Neural cell (in vitro differentiated cells): ENCODE results near the gene RASGEF1B.

Source experiments
- EZH2 ChIP-seq: fragments of 200-600, 300-800 bp; shearing (Covaris generic), sonication (generic); IDR thresholded peaks from 2 replicates; pipeline ENCODE4 v1.6.1; 2014; ENCODE audit warnings: antibody characterized with exemption, low read length, borderline replicate concordance, mild to moderate bottlenecking; ENCODE audit not compliant: insufficient read depth, poor library complexity, severe bottlenecking
- POLR2AphosphoS5 ChIP-seq: IDR thresholded peaks from 2 replicates; pipeline ENCODE4 v1.6.1; 2012
- RAD21 ChIP-seq: fragments of 450-650 bp; conservative IDR thresholded peaks from 2 replicates; pipeline ENCODE4 v1.6.1; 2014; ENCODE audit warnings: antibody characterized with exemption, mild to moderate bottlenecking, moderate library complexity
- TF ChIP-seq, protein P1 (sequence below): fragments of 450-650 bp; IDR thresholded peaks from 2 replicates; pipeline ENCODE4 v1.5.1; 2014; ENCODE audit warnings: antibody characterized with exemption, mild to moderate bottlenecking, moderate library complexity; ENCODE audit not compliant: poor library complexity, severe bottlenecking

DNA sequence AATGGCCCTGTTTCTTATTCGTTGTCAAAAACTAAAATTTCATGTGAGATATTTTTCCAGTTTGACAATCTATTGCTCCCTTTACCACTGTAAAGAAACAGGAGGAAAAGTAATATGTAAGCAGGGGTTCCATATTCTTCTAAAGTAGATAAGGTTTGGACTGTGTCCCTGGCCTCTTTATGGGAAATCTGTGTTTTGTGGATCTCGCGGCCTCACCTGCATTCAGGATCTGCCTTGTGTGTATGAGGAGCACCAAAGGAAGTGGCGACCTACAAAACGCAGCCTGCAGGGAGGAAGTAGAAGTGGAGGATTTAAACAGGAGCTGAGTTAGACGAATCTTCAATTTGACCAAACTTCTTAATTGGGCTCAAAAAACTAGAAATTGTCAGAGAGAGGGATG is 67.0 kb downstream of the RASGEF1B start:
- TF ChIP-seq, protein P1, sequence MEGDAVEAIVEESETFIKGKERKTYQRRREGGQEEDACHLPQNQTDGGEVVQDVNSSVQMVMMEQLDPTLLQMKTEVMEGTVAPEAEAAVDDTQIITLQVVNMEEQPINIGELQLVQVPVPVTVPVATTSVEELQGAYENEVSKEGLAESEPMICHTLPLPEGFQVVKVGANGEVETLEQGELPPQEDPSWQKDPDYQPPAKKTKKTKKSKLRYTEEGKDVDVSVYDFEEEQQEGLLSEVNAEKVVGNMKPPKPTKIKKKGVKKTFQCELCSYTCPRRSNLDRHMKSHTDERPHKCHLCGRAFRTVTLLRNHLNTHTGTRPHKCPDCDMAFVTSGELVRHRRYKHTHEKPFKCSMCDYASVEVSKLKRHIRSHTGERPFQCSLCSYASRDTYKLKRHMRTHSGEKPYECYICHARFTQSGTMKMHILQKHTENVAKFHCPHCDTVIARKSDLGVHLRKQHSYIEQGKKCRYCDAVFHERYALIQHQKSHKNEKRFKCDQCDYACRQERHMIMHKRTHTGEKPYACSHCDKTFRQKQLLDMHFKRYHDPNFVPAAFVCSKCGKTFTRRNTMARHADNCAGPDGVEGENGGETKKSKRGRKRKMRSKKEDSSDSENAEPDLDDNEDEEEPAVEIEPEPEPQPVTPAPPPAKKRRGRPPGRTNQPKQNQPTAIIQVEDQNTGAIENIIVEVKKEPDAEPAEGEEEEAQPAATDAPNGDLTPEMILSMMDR, result no peak
- TF ChIP-seq POLR2AphosphoS5 (no peak), EZH2 (no peak), RAD21 (no peak)
